Measurements from ENCODE around the gene LGALS3. TPM values are rescaled to one million over a fixed set of nuclear protein-coding genes. Genes with fewer than 3 reads are reported as not detected.

Gene LGALS3
- total RNA-seq = 177 and 214 TPM in 2 replicates

DNA sequence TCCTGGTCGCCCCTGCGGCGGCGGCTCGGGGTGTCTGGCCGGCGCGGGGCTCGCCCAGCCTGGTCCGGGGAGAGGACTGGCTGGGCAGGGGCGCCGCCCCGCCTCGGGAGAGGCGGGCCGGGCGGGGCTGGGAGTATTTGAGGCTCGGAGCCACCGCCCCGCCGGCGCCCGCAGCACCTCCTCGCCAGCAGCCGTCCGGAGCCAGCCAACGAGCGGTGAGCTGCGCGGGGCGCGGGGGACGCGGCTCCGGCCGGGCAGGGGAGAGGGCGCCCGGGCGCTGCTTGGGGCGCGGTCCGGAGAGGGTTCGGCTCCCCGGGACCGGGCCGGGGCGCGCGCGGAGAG, at the start of gene LGALS3:
LGALS3 (plus strand) TSS at position 167 of the 342 bp plus-strand sequence. CDS start 8,122 bp downstream, outside the sequence.

DNA sequence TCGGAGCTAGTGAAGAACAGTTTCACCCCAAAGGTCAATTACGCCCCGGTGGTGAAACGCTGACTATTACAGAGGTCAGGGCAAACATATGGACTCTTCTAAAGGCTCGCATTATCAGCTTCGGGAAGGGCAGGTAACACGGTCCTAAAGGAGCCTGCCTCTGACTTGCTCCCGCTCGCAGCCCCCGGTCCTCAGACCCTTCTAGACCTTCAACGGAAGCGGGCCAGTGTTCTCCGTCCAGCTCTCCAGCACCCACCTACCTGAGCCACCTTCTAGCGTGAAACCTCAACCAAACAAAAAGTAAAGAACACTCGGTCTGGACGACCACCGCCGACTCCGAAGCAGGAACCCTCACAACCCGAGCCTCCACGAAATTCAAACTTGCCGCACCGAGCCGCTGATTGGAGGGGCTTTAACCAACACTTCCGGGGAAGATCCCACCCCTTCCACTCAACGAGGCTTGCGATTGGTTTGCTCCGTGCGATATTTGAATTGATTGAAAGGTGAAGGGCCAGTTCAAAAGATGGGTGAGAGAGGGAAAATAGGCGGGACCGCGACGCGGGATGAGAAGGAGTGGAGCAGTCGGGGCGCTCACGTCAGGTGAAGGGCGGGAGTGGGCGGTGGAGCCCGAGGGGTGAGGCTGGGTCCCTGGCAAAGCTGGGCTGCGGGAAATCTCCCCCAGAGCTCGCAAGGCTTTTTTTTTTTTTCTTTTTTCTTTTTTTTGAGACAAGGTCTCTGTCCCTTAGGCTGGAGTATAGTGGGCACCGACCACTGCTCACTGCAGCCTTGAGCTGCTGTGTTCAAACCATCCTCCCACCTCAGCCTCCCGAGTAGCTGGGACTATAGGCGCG, 62.4 kb downstream of the LGALS3 start, which contains the start of gene DLGAP5:
DLGAP5 (minus strand) TSS at position 383 of the 851 bp plus-strand sequence. CDS start 2,406 bp downstream, outside the sequence.

Other genes with a start within 250 kb of the LGALS3 start
- 7.5 and 12.5 TPM in 2 replicates for gene GCH1, start 226.4 kb upstream of the LGALS3 start, total RNA-seq
- gene WDHD1, start 102.2 kb upstream of the LGALS3 start, total RNA-seq = 7.7 and 10.4 TPM in 2 replicates
- gene SOCS4, start 102.0 kb upstream of the LGALS3 start, total RNA-seq = 10.1 and 10.9 TPM in 2 replicates
- gene MAPK1IP1L, start 77.6 kb upstream of the LGALS3 start, total RNA-seq = 13.7 and 15.6 TPM in 2 replicates
- 0.43 and 2.7 TPM in 2 replicates for gene DLGAP5, start 62.3 kb downstream of the LGALS3 start, total RNA-seq
- gene FBXO34, start 142.2 kb downstream of the LGALS3 start, total RNA-seq = 19.8 and 27.0 TPM in 2 replicates

All from tracheal epithelial cell (primary cell).